Measurements from ENCODE around the gene INPP5K. TPM values are rescaled to one million over a fixed set of nuclear protein-coding genes. Genes with fewer than 3 reads are reported as not detected.

The INPP5K gene
- total RNA-seq, 1 donor, result 51.4 TPM

GRCh38 chr17:1553354-1554266 lies 37.2 kb upstream of the INPP5K start:
- Histone ChIP-seq H3K4me1 (ENCODE audit: insufficient read depth, low read length) (peaks cover 6% of the 10 kb centered on the region), H2AFZ (ENCODE audit: low read length) (no peak overlapping the region), H3K4me2 (ENCODE audit: insufficient read depth, low read length) (no peak overlapping the region), H3K4me3 (ENCODE audit: insufficient read depth, low read length) (no peak overlapping the region), H3K36me3 (ENCODE audit: insufficient read depth, low read length) (peaks cover 49% of the 10 kb centered on the region), H3K9me3 (ENCODE audit: low read depth, low read length) (no peaks in the 10 kb centered on the region), H3K79me2 (ENCODE audit: insufficient read depth, low read length) (peaks cover 58% of the 10 kb centered on the region), H4K20me1 (ENCODE audit: insufficient read depth, low read length) (peaks cover 42% of the 10 kb centered on the region), H3K27me3 (ENCODE audit: insufficient read depth, low read length) (no peaks in the 10 kb centered on the region), H3K27ac (ENCODE audit: low read depth, low read length) (no peak overlapping the region)
- TF ChIP-seq CTCF (IDR thresholded peaks at IDR 0.05; ENCODE audit: extremely low read depth, low read depth, low read length), result no peak
- DNase-seq (ENCODE audit: insufficient read length, low spot score, missing footprints), result peak; percentile 51

- Histone ChIP-seq H3K4me1 (ENCODE audit: insufficient read depth, low read length) (peaks cover 6% of the 10 kb centered on the region), H3K9me3 (ENCODE audit: low read depth, low read length) (no peaks in the 10 kb centered on the region), H3K4me3 (ENCODE audit: insufficient read depth, low read length) (no peak overlapping the region), H3K36me3 (ENCODE audit: insufficient read depth, low read length) (peaks cover 56% of the 10 kb centered on the region), H3K4me2 (ENCODE audit: insufficient read depth, low read length) (no peak overlapping the region), H3K27ac (ENCODE audit: low read depth, low read length) (no peak overlapping the region), H3K79me2 (ENCODE audit: insufficient read depth, low read length) (peaks cover 54% of the 10 kb centered on the region), H2AFZ (ENCODE audit: low read length) (no peak overlapping the region), H3K27me3 (ENCODE audit: insufficient read depth, low read length) (no peaks in the 10 kb centered on the region), H4K20me1 (ENCODE audit: insufficient read depth, low read length) (peaks cover 40% of the 10 kb centered on the region)
- TF ChIP-seq CTCF (IDR thresholded peaks at IDR 0.05; ENCODE audit: extremely low read depth, low read depth, low read length), result no peak
- DNase-seq (ENCODE audit: insufficient read length, low spot score, missing footprints), result peak; percentile 66
Observed at GRCh38 chr17:1552932-1553331, 36.5 kb upstream of the INPP5K start.

GRCh38 chr17:1551741-1552140 lies 35.3 kb upstream of the INPP5K start:
- H2AFZ ChIP-seq (ENCODE audit: low read length), result no peak overlapping the region
- peaks cover 42% of the 10 kb centered on the region for H3K79me2 ChIP-seq (ENCODE audit: insufficient read depth, low read length)
- no peak overlapping the region for H3K27ac ChIP-seq (ENCODE audit: low read depth, low read length)
- no peak overlapping the region for H3K4me2 ChIP-seq (ENCODE audit: insufficient read depth, low read length)
- H4K20me1 ChIP-seq (ENCODE audit: insufficient read depth, low read length), result peaks cover 31% of the 10 kb centered on the region
- peaks cover 57% of the 10 kb centered on the region for H3K36me3 ChIP-seq (ENCODE audit: insufficient read depth, low read length)
- TF ChIP-seq CTCF (IDR thresholded peaks at IDR 0.05; ENCODE audit: extremely low read depth, low read depth, low read length), result no peak
- no peak overlapping the region for H3K4me3 ChIP-seq (ENCODE audit: insufficient read depth, low read length)
- H3K9me3 ChIP-seq (ENCODE audit: low read depth, low read length), result no peaks in the 10 kb centered on the region
- peaks cover 4% of the 10 kb centered on the region for H3K4me1 ChIP-seq (ENCODE audit: insufficient read depth, low read length)
- no peak for DNase-seq (ENCODE audit: insufficient read length, low spot score, missing footprints)
- H3K27me3 ChIP-seq (ENCODE audit: insufficient read depth, low read length), result no peaks in the 10 kb centered on the region

- Histone ChIP-seq H3K27ac (ENCODE audit: low read depth, low read length) (no peak overlapping the region), H3K4me1 (ENCODE audit: insufficient read depth, low read length) (peaks cover 10% of the 10 kb centered on the region), H3K4me3 (ENCODE audit: insufficient read depth, low read length) (no peak overlapping the region), H3K9me3 (ENCODE audit: low read depth, low read length) (no peaks in the 10 kb centered on the region), H3K36me3 (ENCODE audit: insufficient read depth, low read length) (peaks cover 60% of the 10 kb centered on the region), H3K79me2 (ENCODE audit: insufficient read depth, low read length) (peaks cover 14% of the 10 kb centered on the region), H3K4me2 (ENCODE audit: insufficient read depth, low read length) (no peak overlapping the region), H4K20me1 (ENCODE audit: insufficient read depth, low read length) (peaks cover 26% of the 10 kb centered on the region), H3K27me3 (ENCODE audit: insufficient read depth, low read length) (no peaks in the 10 kb centered on the region), H2AFZ (ENCODE audit: low read length) (no peak overlapping the region)
- DNase-seq (ENCODE audit: insufficient read length, low spot score, missing footprints), result peak; percentile 46
- no peak for TF ChIP-seq CTCF (IDR thresholded peaks at IDR 0.05; ENCODE audit: extremely low read depth, low read depth, low read length)
Observed at GRCh38 chr17:1548032-1548431, 31.6 kb upstream of the INPP5K start.

Data from osteoblast (primary cell).